ENCODE measurements around the gene CRAMP1. TPM values are rescaled to one million over a fixed set of nuclear protein-coding genes. Genes with fewer than 3 reads are reported as not detected.

Gene CRAMP1
- total RNA-seq, 2 donors from 2014 or later = 12.1 to 12.4 TPM

- DNase-seq (ENCODE audit: low spot score) = no peak
- intact Hi-C loops (cut with DNase I) = no loop called here
Measured at GRCh38 chr16:1670866-1671265, 58.7 kb downstream of the CRAMP1 start.

DNA sequence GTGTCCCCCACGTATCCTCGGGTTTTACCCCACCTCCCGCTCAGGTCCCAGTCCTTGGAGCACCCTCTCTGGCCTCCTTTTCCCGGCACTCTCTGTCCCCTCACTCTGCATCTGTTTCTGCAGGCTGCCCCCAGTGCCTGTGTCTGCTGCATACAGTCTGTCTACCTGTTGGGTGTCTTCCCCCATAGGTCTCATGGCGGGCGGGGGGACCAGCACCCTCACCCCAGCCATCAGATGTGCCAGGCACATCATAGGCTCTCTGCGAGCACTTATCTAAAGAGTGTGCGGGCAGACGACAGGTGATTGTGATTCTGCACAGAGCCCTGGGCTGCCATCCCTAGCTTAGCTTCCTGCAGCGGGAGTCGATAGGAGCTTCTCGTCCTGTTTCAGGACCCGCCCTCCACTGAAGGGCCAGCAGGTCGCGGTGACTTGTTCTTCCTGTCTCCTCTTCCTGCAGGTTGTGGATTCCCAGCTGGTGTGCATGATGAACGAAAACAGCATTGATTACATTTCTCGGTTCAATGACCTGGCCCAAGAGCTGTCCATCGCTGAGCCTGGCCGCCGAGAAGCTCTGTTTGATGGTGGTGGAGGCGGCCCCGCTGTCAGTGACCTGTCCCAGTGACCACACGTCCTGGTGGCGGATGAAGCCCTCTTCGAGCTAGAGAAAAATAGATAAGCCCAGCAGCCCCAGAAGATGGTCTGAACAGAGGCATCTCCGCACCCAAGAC is 61.4 kb downstream of the CRAMP1 start:
- intact Hi-C loops (cut with DNase I) = no loop called here
- no peak for DNase-seq (ENCODE audit: low spot score)

- intact Hi-C loops (cut with DNase I) = no loop called here
- no peak for DNase-seq (ENCODE audit: low spot score)
Measured at GRCh38 chr16:1674306-1674705, 62.1 kb downstream of the CRAMP1 start.

- intact Hi-C loops (cut with DNase I) = no loop called here
- DNase-seq (ENCODE audit: low spot score) = no peak
Measured at GRCh38 chr16:1674751-1675664, 62.8 kb downstream of the CRAMP1 start.

DNA sequence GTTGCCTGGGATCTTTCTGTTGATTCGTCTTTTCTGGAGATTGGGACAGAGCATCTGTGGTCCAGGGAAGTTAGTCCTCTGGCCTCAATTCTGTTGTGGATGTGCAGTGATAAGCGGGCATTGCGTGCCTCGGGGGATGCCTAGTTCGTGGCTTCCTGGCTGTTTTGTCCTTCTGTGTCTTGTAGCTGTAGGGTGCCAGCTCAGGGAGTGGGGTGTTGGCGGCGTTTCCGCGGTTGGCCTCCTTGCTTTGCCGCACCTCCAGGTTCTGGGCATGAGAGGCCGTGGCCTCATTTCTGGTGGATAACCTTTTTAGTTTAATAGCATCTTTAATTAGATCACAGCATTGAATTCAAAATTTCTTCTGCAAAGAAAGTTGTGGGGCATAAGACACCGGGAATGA is 64.5 kb downstream of the CRAMP1 start:
- intact Hi-C loops (cut with DNase I) = no loop called here
- DNase-seq (ENCODE audit: low spot score) = no peak

GRCh38 chr16:1677339-1677738 is 65.2 kb downstream of the CRAMP1 start:
- intact Hi-C loops (cut with DNase I) = no loop called here

DNA sequence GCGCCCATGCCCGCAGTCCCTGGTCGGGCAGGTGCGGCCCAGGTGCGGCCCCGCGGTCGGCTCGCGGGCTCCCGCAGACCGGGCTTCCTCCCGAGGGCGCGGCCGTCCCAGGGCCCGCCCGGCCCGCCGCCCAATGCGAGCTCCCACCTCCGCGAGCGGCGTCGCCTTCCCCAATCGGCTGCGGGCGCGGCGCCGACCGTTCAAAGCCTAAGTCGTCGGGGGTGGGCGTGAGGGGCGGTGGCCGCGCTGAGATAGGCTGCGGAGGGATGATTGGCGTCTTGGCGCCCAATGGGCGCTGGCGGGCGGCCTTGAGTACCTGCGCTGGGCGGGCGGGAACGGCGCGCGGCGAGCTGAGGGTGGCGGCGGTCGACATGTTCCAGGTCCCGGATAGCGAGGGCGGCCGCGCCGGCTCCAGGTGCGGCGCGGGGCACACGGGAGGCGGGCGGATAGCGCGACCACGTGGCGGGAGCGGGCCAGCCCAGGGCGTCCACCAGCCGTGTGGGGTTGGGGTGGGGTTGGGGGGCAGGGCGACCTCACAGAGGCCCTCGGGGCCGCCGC is 65.9 kb downstream of the CRAMP1 start, which contains the start of gene JPT2:
TSS of gene JPT2 (plus strand) at position 338 of the 558 bp plus-strand sequence. CDS start at position 372, 34 bp downstream.
- peak; percentile 98 for DNase-seq (ENCODE audit: low spot score)
- intact Hi-C loops (cut with DNase I) = no loop called here

More at GRCh38 chr16:1677339-1677738, 65.2 kb downstream of the CRAMP1 start:
- DNase-seq (ENCODE audit: low spot score) = no peak

DNA sequence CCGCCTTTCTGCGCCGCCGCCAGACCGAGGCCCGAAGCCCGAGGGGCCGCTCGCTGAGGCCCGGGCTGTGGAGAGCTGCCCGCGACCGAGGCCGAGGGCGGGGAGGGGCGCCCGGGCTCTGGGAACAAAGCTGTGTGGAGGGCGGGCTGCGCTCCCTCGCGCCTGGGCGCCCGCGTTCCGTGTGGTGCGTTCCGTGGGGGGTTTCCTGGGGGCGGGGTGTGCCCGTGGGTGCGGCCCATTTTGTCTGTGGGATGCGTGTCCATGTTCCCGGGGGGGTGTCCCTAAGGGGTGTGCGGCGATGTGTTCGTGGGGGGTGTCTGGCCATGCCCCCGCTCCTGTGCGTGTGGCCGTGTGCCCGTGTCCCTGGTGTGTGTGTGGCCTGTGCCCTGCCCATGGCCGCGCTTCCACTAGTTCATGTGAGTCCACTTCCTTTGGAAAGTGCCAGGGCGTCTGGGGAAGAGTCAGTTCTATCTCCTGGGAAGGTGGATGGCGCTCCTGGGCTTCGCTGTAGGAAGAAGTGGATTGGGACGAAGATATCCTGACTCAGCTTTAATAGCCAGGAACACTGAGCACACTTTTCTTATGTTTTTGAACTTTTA is 66.4 kb downstream of the CRAMP1 start:
- intact Hi-C loops (cut with DNase I) = no loop called here

GRCh38 chr16:1680361-1680760 is 68.2 kb downstream of the CRAMP1 start:
- DNase-seq (ENCODE audit: low spot score) = peak; percentile 41
- intact Hi-C loops (cut with DNase I) = loop anchor here in 1 of 2 donors (5.0 kb wide), 1 partner anchor 743 kb away; no protein-coding TSS in a partner anchor

More for the DNA sequence above, 66.4 kb downstream of the CRAMP1 start:
- DNase-seq (ENCODE audit: low spot score) = peak; percentile 81

- DNase-seq (ENCODE audit: low spot score) = peak; percentile 51
- intact Hi-C loops (cut with DNase I) = loop anchor here in 1 of 2 donors (5.0 kb wide), 1 partner anchor 744 kb away; no protein-coding TSS in a partner anchor
Measured at GRCh38 chr16:1681032-1681431, 68.9 kb downstream of the CRAMP1 start.

GRCh38 chr16:1687427-1688316 is 75.5 kb downstream of the CRAMP1 start:
- intact Hi-C loops (cut with DNase I) = no loop called here
- DNase-seq (ENCODE audit: low spot score) = peak; percentile 61

DNA sequence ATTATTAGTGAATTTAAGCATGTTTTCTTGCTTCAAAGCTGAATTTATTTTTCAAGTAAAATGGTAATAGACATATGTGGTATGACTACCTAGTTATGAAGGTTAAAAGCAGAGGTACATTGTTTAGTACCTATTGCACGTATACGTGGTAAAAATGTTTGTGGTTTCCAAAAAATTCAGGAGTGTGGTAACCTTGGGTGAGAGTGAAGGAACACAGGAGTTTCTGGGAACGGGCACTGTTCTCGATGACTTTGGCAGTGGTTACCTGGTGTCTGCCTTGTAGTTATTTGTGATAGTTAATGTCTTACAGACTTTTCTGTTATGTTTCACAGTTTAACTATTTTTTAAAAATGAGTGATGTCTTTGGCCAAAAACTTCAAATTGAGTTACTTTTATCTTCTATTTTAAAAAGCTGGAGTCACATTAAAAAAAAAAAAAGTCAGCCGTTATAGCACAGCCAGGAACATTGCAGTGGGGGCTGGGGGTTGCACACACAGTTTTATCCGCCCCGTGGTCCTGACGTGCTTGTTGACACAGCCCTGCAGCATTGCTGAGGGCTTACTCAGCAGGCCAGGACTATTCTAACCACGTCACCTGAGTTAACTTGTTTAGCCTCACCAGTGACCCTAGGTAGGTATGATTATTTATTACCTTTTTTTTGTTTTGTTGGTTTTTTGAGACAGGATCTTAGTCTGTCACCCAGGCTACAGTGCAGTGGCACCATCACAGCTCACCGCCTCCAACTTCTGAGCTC is 76.8 kb downstream of the CRAMP1 start:
- no peak for DNase-seq (ENCODE audit: low spot score)
- intact Hi-C loops (cut with DNase I) = no loop called here

- DNase-seq (ENCODE audit: low spot score) = no peak
- intact Hi-C loops (cut with DNase I) = loop anchor here in 1 of 2 donors (10.0 kb wide), 1 partner anchor 195 kb away; the partner anchor contains the start of gene TELO2
Measured at GRCh38 chr16:1689853-1690252, 77.7 kb downstream of the CRAMP1 start.

GRCh38 chr16:1690810-1691209 is 78.7 kb downstream of the CRAMP1 start:
- intact Hi-C loops (cut with DNase I) = loop anchor here in 1 of 2 donors (10.0 kb wide), 1 partner anchor 196 kb away; the partner anchor contains the start of gene TELO2
- DNase-seq (ENCODE audit: low spot score) = no peak

- intact Hi-C loops (cut with DNase I) = loop anchor here in 1 of 2 donors (10.0 kb wide), 1 partner anchor 196 kb away; the partner anchor contains the start of gene TELO2
- DNase-seq (ENCODE audit: low spot score) = no peak
Measured at GRCh38 chr16:1691276-1691675, 79.1 kb downstream of the CRAMP1 start.

GRCh38 chr16:1691956-1692355 is 79.8 kb downstream of the CRAMP1 start:
- no peak for DNase-seq (ENCODE audit: low spot score)
- intact Hi-C loops (cut with DNase I) = loop anchor here in 1 of 2 donors (10.0 kb wide), 1 partner anchor 197 kb away; the partner anchor contains the start of gene TELO2

DNA sequence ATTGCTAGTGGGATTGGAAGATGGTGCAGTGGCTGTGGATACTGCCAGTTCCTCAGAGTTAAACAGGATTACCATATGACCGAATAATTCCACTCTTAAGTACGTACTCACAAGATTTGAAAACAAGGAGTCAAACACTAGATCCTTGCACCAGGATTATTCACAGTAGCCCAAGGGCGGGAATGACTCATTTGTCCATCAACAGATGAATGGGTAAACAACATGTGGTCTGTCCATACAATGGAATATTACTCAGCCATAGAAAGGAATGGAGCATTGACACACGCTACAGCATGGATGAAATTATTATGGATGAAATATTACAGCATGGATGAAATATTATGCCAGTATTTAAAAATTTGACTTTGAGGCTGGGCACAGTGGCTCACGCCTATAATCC is 84.7 kb downstream of the CRAMP1 start:
- intact Hi-C loops (cut with DNase I) = loop anchor here (5.0 to 10.0 kb wide), 2 partner anchors 202 to 1890 kb away; partner anchors contain the start of gene TELO2 (in 1 of the 2)
- no peak for DNase-seq (ENCODE audit: low spot score)
